T-helper 17 cell (primary cell): ENCODE data around the gene INHBB. TPM values are rescaled to one million over a fixed set of nuclear protein-coding genes. Genes with fewer than 3 reads are reported as not detected.

ENCODE experiments used
- ATAC-seq: fragments of 150-1000 bp; cut with Tn5 transposase; 2 replicates; pipeline ENCODE4 v1.10.0; 2021; ENCODE audit warnings: mild to moderate bottlenecking, moderate library complexity
- DNase-seq, 3 donors: peaks; one replicate each; pipeline versions ENCODE4 v3.0.0 to v3.0.0-alpha.2; 2020 to 2021
- H3K9me3 ChIP-seq: one replicate; pipeline ENCODE4 v1.7.0; 2013; ENCODE audit warnings: low read length, mild to moderate bottlenecking; ENCODE audit not compliant: control insufficient read depth, poor library complexity, severe bottlenecking
- H3K27ac Mint-ChIP-seq: one replicate; pipeline ENCODE4 v1.8.0; 2022; ENCODE audit warnings: mild to moderate bottlenecking, moderate library complexity, mixed read lengths
- H3K27me3 Mint-ChIP-seq: one replicate; pipeline ENCODE4 v1.8.0; 2022; ENCODE audit warnings: mixed read lengths
- H3K36me3 Mint-ChIP-seq: one replicate; pipeline ENCODE4 v1.8.0; 2022; ENCODE audit warnings: low read depth, mixed read lengths
- H3K4me1 Mint-ChIP-seq: one replicate; pipeline ENCODE4 v1.8.0; 2022; ENCODE audit warnings: mild to moderate bottlenecking, mixed read lengths
- H3K4me3 Mint-ChIP-seq: one replicate; pipeline ENCODE4 v1.8.0; 2022; ENCODE audit warnings: mild to moderate bottlenecking, moderate library complexity, mixed read lengths
- total RNA-seq, 4 donors: library from RNA in 2 of 4; stranded (reverse) in 2 of 4; gene quantifications; one replicate each; pipeline ENCODE4 v1.2.3 and lab custom pipeline; 2022 to 2026

INHBB gene
- total RNA-seq, 2 donors from 2014 or later = not detected

GRCh38 chr2:120358734-120359465 lies 13.0 kb downstream of the INHBB start:
- ATAC-seq = no peak
- H3K9me3 ChIP-seq = no peaks in the 10 kb centered on the region
- Mint-ChIP-seq H3K27ac (no peak overlapping the region), H3K4me1 (peaks cover 8% of the 10 kb centered on the region), H3K4me3 (no peak overlapping the region), H3K27me3 (peaks cover 51% of the 10 kb centered on the region), H3K36me3 (no peaks in the 10 kb centered on the region)
- no peak for DNase-seq

- DNase-seq (no peak), ATAC-seq (no peak)
- H3K36me3 Mint-ChIP-seq = no peaks in the 10 kb centered on the region
- peaks cover 41% of the 10 kb centered on the region for H3K27me3 Mint-ChIP-seq
- no peak overlapping the region for H3K4me3 Mint-ChIP-seq
- H3K9me3 ChIP-seq = no peaks in the 10 kb centered on the region
- peaks cover 3% of the 10 kb centered on the region for H3K4me1 Mint-ChIP-seq
- H3K27ac Mint-ChIP-seq = no peak overlapping the region
Observed at GRCh38 chr2:120360307-120360855, 14.4 kb downstream of the INHBB start.

GRCh38 chr2:120362926-120363325 lies 17.0 kb downstream of the INHBB start:
- Mint-ChIP-seq H3K36me3 (no peaks in the 10 kb centered on the region), H3K4me3 (no peak overlapping the region), H3K27ac (no peak overlapping the region), H3K4me1 (peaks cover 2% of the 10 kb centered on the region), H3K27me3 (peaks cover 54% of the 10 kb centered on the region)
- H3K9me3 ChIP-seq = no peaks in the 10 kb centered on the region
- DNase-seq (no peak), ATAC-seq (no peak)

- H3K27ac Mint-ChIP-seq = no peak overlapping the region
- ATAC-seq (no peak), DNase-seq (no peak)
- H3K27me3 Mint-ChIP-seq = peaks cover 31% of the 10 kb centered on the region
- no peaks in the 10 kb centered on the region for H3K9me3 ChIP-seq
- H3K4me1 Mint-ChIP-seq = no peaks in the 10 kb centered on the region
- H3K4me3 Mint-ChIP-seq = no peak overlapping the region
- no peaks in the 10 kb centered on the region for H3K36me3 Mint-ChIP-seq
Observed at GRCh38 chr2:120365236-120365793, 19.4 kb downstream of the INHBB start.

GRCh38 chr2:120366698-120367097 lies 20.8 kb downstream of the INHBB start:
- H3K4me1 Mint-ChIP-seq = no peaks in the 10 kb centered on the region
- H3K27ac Mint-ChIP-seq = no peak overlapping the region
- H3K4me3 Mint-ChIP-seq = no peak overlapping the region
- H3K36me3 Mint-ChIP-seq = no peaks in the 10 kb centered on the region
- no peak for ATAC-seq
- H3K9me3 ChIP-seq = no peaks in the 10 kb centered on the region
- DNase-seq = no peak
- peaks cover 35% of the 10 kb centered on the region for H3K27me3 Mint-ChIP-seq

- no peaks in the 10 kb centered on the region for H3K36me3 Mint-ChIP-seq
- peaks cover 40% of the 10 kb centered on the region for H3K27me3 Mint-ChIP-seq
- H3K4me1 Mint-ChIP-seq = no peaks in the 10 kb centered on the region
- no peak overlapping the region for H3K4me3 Mint-ChIP-seq
- ATAC-seq = no peak
- H3K9me3 ChIP-seq = no peaks in the 10 kb centered on the region
- no peak for DNase-seq
- H3K27ac Mint-ChIP-seq = no peak overlapping the region
Observed at GRCh38 chr2:120367221-120367620, 21.3 kb downstream of the INHBB start.

- H3K4me3 Mint-ChIP-seq = no peak overlapping the region
- DNase-seq (no peak), ATAC-seq (no peak)
- no peak overlapping the region for H3K27ac Mint-ChIP-seq
- H3K4me1 Mint-ChIP-seq = no peaks in the 10 kb centered on the region
- no peaks in the 10 kb centered on the region for H3K9me3 ChIP-seq
- H3K27me3 Mint-ChIP-seq = peaks cover 37% of the 10 kb centered on the region
- no peaks in the 10 kb centered on the region for H3K36me3 Mint-ChIP-seq
Observed at GRCh38 chr2:120367649-120368048, 21.7 kb downstream of the INHBB start.

- DNase-seq (no peak), ATAC-seq (no peak)
- Mint-ChIP-seq H3K27me3 (peaks cover 33% of the 10 kb centered on the region), H3K4me3 (no peak overlapping the region), H3K36me3 (no peaks in the 10 kb centered on the region), H3K4me1 (no peaks in the 10 kb centered on the region), H3K27ac (no peak overlapping the region)
- H3K9me3 ChIP-seq = no peaks in the 10 kb centered on the region
Observed at GRCh38 chr2:120368086-120368485, 22.1 kb downstream of the INHBB start.

- Mint-ChIP-seq H3K27me3 (peaks cover 29% of the 10 kb centered on the region), H3K4me3 (no peak overlapping the region), H3K27ac (no peak overlapping the region), H3K36me3 (no peaks in the 10 kb centered on the region), H3K4me1 (no peaks in the 10 kb centered on the region)
- no peaks in the 10 kb centered on the region for H3K9me3 ChIP-seq
- DNase-seq (no peak), ATAC-seq (no peak)
Observed at GRCh38 chr2:120369250-120369649, 23.3 kb downstream of the INHBB start.

GRCh38 chr2:120371969-120372625 lies 26.2 kb downstream of the INHBB start:
- Mint-ChIP-seq H3K27me3 (peaks cover 11% of the 10 kb centered on the region), H3K4me3 (no peak overlapping the region), H3K36me3 (no peaks in the 10 kb centered on the region), H3K27ac (no peak overlapping the region), H3K4me1 (no peaks in the 10 kb centered on the region)
- no peak for ATAC-seq
- DNase-seq = no peak
- no peaks in the 10 kb centered on the region for H3K9me3 ChIP-seq

GRCh38 chr2:120372816-120373215 lies 26.9 kb downstream of the INHBB start:
- H3K27ac Mint-ChIP-seq = no peak overlapping the region
- ATAC-seq = no peak

GRCh38 chr2:120373424-120373823 lies 27.5 kb downstream of the INHBB start:
- DNase-seq = no peak

More at GRCh38 chr2:120372816-120373215, 26.9 kb downstream of the INHBB start:
- H3K27me3 Mint-ChIP-seq = peaks cover 16% of the 10 kb centered on the region
- no peaks in the 10 kb centered on the region for H3K4me1 Mint-ChIP-seq
- H3K36me3 Mint-ChIP-seq = peaks cover 2% of the 10 kb centered on the region
- no peaks in the 10 kb centered on the region for H3K9me3 ChIP-seq
- H3K4me3 Mint-ChIP-seq = no peak overlapping the region
- no peak for DNase-seq

GRCh38 chr2:120374821-120375220 lies 28.9 kb downstream of the INHBB start:
- no peaks in the 10 kb centered on the region for H3K9me3 ChIP-seq
- no peak for ATAC-seq
- Mint-ChIP-seq H3K4me1 (no peaks in the 10 kb centered on the region), H3K36me3 (peaks cover 2% of the 10 kb centered on the region), H3K4me3 (no peak overlapping the region), H3K27me3 (peaks cover 28% of the 10 kb centered on the region), H3K27ac (no peak overlapping the region)
- no peak for DNase-seq

More at GRCh38 chr2:120373424-120373823, 27.5 kb downstream of the INHBB start:
- Mint-ChIP-seq H3K27ac (no peak overlapping the region), H3K36me3 (peaks cover 2% of the 10 kb centered on the region), H3K4me1 (no peaks in the 10 kb centered on the region), H3K27me3 (peaks cover 22% of the 10 kb centered on the region), H3K4me3 (no peak overlapping the region)
- no peaks in the 10 kb centered on the region for H3K9me3 ChIP-seq
- no peak for ATAC-seq
